AG09309 (cell line): ENCODE data around the gene KCNMB4.

ENCODE experiments used
- DNase-seq: peaks from one replicate; pipeline ENCODE4 v3.0.0-alpha.2; 2010; ENCODE audit warnings: low read depth
- H3K4me3 ChIP-seq: 2 replicates; pipeline ENCODE4 v1.5.1; 2011; ENCODE audit warnings: mild to moderate bottlenecking, low read depth, low read length, moderate library complexity; ENCODE audit not compliant: control insufficient read depth
- TF ChIP-seq, protein P1 (sequence below): IDR thresholded peaks from 2 replicates; pipeline ENCODE4 v1.5.1; 2011; ENCODE audit warnings: mild to moderate bottlenecking, low read depth, low read length, inconsistent platforms; ENCODE audit not compliant: insufficient read depth, control insufficient read depth; ENCODE audit errors: missing control alignments

Gene KCNMB4

DNA sequence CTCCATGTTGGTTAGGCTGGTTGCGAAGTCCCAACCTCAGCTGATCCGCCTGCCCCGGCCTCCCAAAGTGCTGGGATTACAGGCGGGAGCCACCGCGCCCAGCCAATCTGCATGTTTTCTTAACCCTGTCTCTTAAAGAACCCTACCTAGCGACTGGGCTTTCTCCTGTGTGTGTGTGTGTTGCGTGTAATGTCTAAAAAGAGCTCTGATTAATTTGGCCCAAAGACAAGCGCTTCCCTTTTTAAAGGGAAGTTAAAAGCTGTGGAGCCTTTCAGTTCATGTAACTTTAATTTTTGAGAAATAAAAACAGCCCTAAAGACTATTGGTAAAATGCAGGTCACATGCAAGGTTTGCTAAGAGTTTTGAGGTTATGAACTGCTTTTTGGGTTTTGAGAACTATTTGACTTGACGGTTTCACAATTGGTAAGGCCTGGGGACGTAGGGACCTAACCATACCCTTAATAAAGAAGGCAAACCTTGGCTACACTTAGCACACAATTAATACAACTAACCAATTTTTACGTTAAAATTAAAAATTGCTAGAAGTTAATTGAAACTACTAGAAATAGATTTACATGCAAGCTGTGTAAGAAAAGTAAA is 103.2 kb downstream of the KCNMB4 start:
- TF ChIP-seq, protein P1, sequence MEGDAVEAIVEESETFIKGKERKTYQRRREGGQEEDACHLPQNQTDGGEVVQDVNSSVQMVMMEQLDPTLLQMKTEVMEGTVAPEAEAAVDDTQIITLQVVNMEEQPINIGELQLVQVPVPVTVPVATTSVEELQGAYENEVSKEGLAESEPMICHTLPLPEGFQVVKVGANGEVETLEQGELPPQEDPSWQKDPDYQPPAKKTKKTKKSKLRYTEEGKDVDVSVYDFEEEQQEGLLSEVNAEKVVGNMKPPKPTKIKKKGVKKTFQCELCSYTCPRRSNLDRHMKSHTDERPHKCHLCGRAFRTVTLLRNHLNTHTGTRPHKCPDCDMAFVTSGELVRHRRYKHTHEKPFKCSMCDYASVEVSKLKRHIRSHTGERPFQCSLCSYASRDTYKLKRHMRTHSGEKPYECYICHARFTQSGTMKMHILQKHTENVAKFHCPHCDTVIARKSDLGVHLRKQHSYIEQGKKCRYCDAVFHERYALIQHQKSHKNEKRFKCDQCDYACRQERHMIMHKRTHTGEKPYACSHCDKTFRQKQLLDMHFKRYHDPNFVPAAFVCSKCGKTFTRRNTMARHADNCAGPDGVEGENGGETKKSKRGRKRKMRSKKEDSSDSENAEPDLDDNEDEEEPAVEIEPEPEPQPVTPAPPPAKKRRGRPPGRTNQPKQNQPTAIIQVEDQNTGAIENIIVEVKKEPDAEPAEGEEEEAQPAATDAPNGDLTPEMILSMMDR = no peak
- no peak overlapping the region for H3K4me3 ChIP-seq
- no peak for DNase-seq

DNA sequence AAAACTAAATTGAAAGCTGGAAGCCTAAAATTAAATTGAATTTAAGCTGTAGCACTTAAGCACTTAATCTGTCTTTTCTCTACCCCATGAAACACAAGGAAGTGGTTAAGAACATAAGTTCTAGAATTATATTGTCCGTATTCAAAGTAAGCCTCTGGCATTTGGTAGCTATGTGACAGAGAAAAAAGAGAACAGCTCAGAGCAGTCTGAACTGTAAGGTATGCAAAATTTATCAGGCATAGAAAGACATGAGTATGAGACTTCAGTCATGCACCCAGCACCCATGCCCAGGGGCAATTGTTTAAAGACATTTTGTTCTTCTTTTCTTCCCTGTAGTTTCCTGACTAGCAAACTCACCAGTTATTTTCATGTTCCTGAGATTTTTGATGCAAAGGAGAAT is 116.7 kb downstream of the KCNMB4 start:
- H3K4me3 ChIP-seq = no peak overlapping the region
- no peak for DNase-seq
- TF ChIP-seq, protein P1 = no peak
